ENCODE measurements around the gene TPM1.
A peak's percentile ranks its signal among the peaks of the same experiment; 100 is the strongest.

TPM1 gene

GRCh38 chr15:63043335-63044076 is 959 bp downstream of the TPM1 start:
- no peak for DNase-seq

- DNase-seq: peak; percentile 87
These were observed 1.6 kb downstream of the TPM1 start for GRCh38 chr15:63044077-63044644.

- peak; percentile 87 for DNase-seq
These were observed 2.3 kb downstream of the TPM1 start for GRCh38 chr15:63044645-63045464.

- no peak for DNase-seq
These were observed 2.9 kb downstream of the TPM1 start for GRCh38 chr15:63045465-63045840.

- DNase-seq: peak; percentile 56
These were observed 3.3 kb downstream of the TPM1 start for GRCh38 chr15:63045879-63046278.

GRCh38 chr15:63046917-63047760 is 4.6 kb downstream of the TPM1 start:
- peak; percentile 76 for DNase-seq

GRCh38 chr15:63047792-63048114 is 5.2 kb downstream of the TPM1 start:
- DNase-seq: no peak

GRCh38 chr15:63048115-63048775 is 5.7 kb downstream of the TPM1 start:
- peak; percentile 65 for DNase-seq

GRCh38 chr15:63048776-63049665 is 6.5 kb downstream of the TPM1 start:
- DNase-seq: peak; percentile 74

GRCh38 chr15:63049783-63050371 is 7.3 kb downstream of the TPM1 start:
- DNase-seq: no peak

- peak; percentile 67 for DNase-seq
These were observed 8.2 kb downstream of the TPM1 start for GRCh38 chr15:63050731-63051155.

- peak; percentile 76 for DNase-seq
These were observed 8.9 kb downstream of the TPM1 start for GRCh38 chr15:63051156-63052066.

- peak; percentile 32 for DNase-seq
These were observed 9.7 kb downstream of the TPM1 start for GRCh38 chr15:63052077-63052841.

- peak; percentile 55 for DNase-seq
These were observed 10.6 kb downstream of the TPM1 start for GRCh38 chr15:63052961-63053698.

GRCh38 chr15:63054281-63054683 is 11.7 kb downstream of the TPM1 start:
- peak; percentile 79 for DNase-seq

- DNase-seq: peak; percentile 62
These were observed 12.4 kb downstream of the TPM1 start for GRCh38 chr15:63054985-63055384.

- peak; percentile 35 for DNase-seq
These were observed 14.3 kb downstream of the TPM1 start for GRCh38 chr15:63056829-63057228.

Measured in kidney glomerular epithelial cell (primary cell).